ENCODE measurements around the gene TRIO.

The TRIO gene

GRCh38 chr5:14252793-14253192 is 109.7 kb downstream of the TRIO start:
- DNase-seq = no peak

GRCh38 chr5:14254686-14255085 is 111.5 kb downstream of the TRIO start:
- DNase-seq = no peak

GRCh38 chr5:14256026-14256690 is 113.0 kb downstream of the TRIO start:
- no peak for DNase-seq

- DNase-seq = no peak
These were observed 113.7 kb downstream of the TRIO start for GRCh38 chr5:14256756-14257393.

- no peak for DNase-seq
These were observed 114.9 kb downstream of the TRIO start for GRCh38 chr5:14257995-14258403.

GRCh38 chr5:14258840-14259239 is 115.7 kb downstream of the TRIO start:
- DNase-seq = no peak

GRCh38 chr5:14260637-14261036 is 117.5 kb downstream of the TRIO start:
- DNase-seq = no peak

GRCh38 chr5:14261235-14261634 is 118.1 kb downstream of the TRIO start:
- DNase-seq = no peak

- no peak for DNase-seq
These were observed 118.9 kb downstream of the TRIO start for GRCh38 chr5:14261856-14262611.

GRCh38 chr5:14263113-14263512 is 120.0 kb downstream of the TRIO start:
- no peak for DNase-seq

- DNase-seq = no peak
These were observed 120.6 kb downstream of the TRIO start for GRCh38 chr5:14263699-14264098.

GRCh38 chr5:14264605-14265316 is 121.6 kb downstream of the TRIO start:
- peak; percentile 63 for DNase-seq

- no peak for DNase-seq
These were observed 122.4 kb downstream of the TRIO start for GRCh38 chr5:14265570-14265969.

- no peak for DNase-seq
These were observed 123.0 kb downstream of the TRIO start for GRCh38 chr5:14266171-14266570.

GRCh38 chr5:14266686-14267085 is 123.5 kb downstream of the TRIO start:
- DNase-seq = no peak

GRCh38 chr5:14267166-14267838 is 124.2 kb downstream of the TRIO start:
- DNase-seq = no peak

- DNase-seq = no peak
These were observed 125.0 kb downstream of the TRIO start for GRCh38 chr5:14267991-14268708.

- no peak for DNase-seq
These were observed 125.6 kb downstream of the TRIO start for GRCh38 chr5:14268738-14269137.

GRCh38 chr5:14269395-14269794 is 126.3 kb downstream of the TRIO start:
- no peak for DNase-seq

- DNase-seq = peak; percentile 21
These were observed 127.1 kb downstream of the TRIO start for GRCh38 chr5:14270209-14270702.

- DNase-seq = no peak
These were observed 129.5 kb downstream of the TRIO start for GRCh38 chr5:14272548-14273205.

Measured in CD4-positive, alpha-beta T cell treated with Interleukin-12 subunit alpha and Interleukin-12 subunit beta, for 1 hour (primary cell).